GM19043 (cell line): ENCODE measurements around the gene MAD1L1.
"Not testable (repeated sequence)": the region's sequence is repeated elsewhere in the genome, so short reads cannot be mapped to it uniquely, and the experiment has no call there.

Experiments used
- ATAC-seq: cut with Tn5 transposase; IDR thresholded peaks from one replicate; pipeline ENCODE4 v1.9.1; 2021; ENCODE audit warnings: low read depth; ENCODE audit not compliant: unreplicated experiment

MAD1L1 gene

GRCh38 chr7:2038931-2039728, 193.6 kb downstream of the MAD1L1 start:
- ATAC-seq: no peak

GRCh38 chr7:2037808-2038522, 194.8 kb downstream of the MAD1L1 start:
- no peak for ATAC-seq

DNA sequence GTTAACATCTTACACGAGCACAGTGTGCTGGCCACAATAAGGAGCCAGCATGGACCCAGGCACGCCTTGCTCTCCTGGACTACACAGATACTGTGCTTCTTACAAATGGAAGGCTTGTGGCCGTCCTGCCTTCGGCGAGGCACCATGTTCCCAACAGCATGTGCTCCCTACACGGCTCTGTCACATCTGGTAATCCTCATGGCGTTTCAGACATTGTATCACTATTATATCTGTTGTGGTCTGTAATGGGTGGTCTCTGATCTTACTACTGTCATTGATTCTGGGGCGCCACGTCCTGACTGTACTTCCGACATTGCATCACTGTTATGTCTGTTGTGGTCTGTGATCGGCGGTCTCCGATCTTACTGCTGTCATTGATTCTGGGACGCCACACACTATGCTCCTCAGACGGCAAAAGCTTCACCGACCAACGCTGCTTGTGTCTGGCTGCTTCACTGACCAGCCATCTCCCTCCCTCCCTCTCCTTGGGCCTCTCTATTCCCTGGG, 195.4 kb downstream of the MAD1L1 start:
- no peak for ATAC-seq

- no peak for ATAC-seq
These were observed 196.0 kb downstream of the MAD1L1 start for GRCh38 chr7:2036786-2037185.

- not testable (repeated sequence) for ATAC-seq
These were observed 196.5 kb downstream of the MAD1L1 start for GRCh38 chr7:2036201-2036600.

- ATAC-seq: no peak
These were observed 198.2 kb downstream of the MAD1L1 start for GRCh38 chr7:2034291-2035201.

DNA sequence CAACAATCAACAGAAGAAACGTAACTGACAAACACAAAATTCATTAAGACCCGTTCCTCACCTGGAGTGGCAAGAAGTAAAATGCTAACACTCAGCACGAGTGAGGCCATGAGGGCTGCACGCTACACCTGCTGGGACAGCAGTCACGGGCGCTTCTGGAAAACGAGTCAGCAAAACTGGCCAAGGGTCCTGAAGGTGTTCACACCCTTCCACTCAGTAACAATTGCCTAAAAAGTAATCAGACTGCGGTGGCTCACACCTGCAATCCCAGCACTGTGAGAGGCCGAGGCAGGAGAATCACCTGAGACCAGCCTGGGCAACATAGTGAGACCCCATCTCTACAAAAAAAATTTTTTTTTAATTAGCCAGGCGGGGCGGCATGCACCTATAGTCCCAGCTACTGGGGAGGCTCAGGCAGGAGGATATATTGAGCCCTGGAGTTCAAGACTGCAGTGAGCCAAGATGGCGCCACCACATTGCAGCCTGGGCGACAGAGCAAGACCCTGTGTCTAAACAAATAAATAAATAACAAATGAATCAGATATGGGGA, 199.1 kb downstream of the MAD1L1 start:
- no peak for ATAC-seq

GRCh38 chr7:2032876-2033407, 199.8 kb downstream of the MAD1L1 start:
- ATAC-seq: no peak

GRCh38 chr7:2032030-2032875, 200.5 kb downstream of the MAD1L1 start:
- ATAC-seq: no peak

GRCh38 chr7:2031451-2031845, 201.3 kb downstream of the MAD1L1 start:
- ATAC-seq: no peak

GRCh38 chr7:2030475-2031450, 202.0 kb downstream of the MAD1L1 start:
- ATAC-seq: no peak

GRCh38 chr7:2029936-2030335, 202.8 kb downstream of the MAD1L1 start:
- no peak for ATAC-seq

DNA sequence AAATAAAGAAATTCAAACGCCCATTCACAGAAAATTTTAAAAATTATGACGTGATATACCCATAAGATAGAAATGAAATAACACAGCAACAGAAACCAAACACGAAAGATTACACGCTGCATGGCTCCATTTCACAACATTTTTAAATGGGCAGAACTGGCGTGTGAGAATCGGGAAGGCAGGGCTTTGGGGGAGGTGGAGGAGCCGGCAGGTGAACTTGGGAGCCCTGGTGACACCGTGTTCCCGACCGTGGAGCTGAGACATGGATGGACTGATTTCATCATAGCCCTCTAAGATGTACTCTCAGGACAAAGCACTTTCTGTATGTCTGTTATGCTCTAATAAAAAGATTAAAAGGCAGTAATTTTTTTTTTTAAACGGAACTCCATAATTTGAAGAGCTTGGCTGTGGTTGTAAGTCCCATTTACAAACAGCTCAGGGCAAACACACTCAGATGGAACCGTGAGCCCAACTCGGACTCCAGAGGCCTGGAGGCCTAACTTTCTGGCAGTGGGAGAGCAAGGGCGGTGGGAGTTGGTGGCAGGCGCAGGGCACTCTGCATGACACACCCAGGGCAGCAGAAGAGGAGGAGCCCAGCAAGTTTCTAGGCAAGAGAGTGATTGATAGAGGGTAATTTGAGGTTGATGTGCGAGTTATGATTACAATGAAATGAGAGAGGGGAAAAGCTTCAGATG, 203.4 kb downstream of the MAD1L1 start:
- ATAC-seq: no peak

- ATAC-seq: no peak
These were observed 204.0 kb downstream of the MAD1L1 start for GRCh38 chr7:2028733-2029132.

DNA sequence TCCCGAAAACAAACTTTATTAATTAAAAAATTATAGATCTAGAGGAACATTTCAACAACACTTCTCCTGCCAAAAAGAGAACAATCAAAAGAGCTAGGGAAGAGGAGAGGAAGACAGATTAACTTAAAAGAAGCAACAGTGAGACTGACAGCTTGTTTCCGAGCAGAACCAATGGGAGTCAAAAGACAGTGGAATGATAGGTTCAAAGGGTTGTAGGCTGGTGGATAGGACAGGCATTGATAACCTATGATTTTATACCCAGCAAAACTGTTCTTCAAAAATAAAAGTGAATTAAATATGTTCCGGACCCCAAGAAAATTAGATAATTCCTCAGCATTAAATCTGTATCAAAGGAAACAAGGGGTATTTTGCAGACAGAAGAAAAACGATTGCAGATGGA, 207.6 kb downstream of the MAD1L1 start:
- ATAC-seq: no peak

DNA sequence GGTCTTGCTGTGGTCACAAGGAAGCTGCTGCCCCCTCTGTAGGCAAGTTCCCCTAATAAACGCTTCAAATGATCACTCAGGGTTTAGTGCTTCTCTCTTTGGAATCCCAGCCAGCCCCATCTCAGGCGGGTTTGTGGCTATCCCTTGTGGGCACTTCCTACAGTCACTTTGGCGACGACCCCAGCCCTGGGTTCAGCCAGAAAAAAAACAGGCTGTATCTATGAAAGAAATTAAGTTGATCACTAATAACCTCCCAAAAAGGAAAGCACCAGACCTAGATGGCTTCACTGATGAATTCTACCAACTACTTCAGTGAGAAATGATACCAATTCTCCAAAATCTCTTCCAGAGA, 208.2 kb downstream of the MAD1L1 start:
- ATAC-seq: no peak

DNA sequence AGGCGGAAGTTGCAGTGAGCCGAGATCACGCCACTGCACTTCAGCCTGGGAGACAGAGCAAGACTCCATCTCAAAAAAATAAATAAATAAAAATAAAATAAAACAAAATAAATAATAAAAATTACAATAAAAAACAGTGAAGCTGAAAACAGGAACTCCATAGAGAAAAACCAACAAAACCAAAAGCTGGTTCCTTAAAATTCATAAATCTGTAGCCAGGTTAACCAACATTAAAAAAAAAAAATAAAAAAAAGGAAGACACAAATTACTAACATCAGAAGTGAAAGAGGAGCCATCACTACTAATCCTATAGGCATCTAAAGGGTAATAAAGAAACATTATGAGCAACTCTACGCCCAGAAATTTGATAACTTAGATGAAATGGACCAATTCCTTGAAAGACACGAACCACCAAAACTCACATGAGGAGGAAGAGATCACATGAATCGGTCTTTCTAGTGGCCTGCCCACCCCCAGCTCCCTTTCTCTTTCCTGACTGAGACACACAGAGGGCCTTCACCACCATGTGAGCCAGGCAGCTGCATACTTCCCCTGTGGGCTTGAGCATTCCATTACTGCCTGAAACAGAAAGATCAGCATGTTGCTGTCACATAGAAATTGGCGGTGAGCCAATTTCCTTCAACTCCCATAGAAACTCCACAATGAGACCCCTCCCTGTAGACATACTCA, 208.7 kb downstream of the MAD1L1 start:
- ATAC-seq: no peak
